ENCODE results near the gene NDUFA6. TPM values are rescaled to one million over a fixed set of nuclear protein-coding genes. Genes with fewer than 3 reads are reported as not detected.

NDUFA6 gene
- polyA plus RNA-seq, 3 donors, result 42.9 to 167 (median 138) TPM

GRCh38 chr22:42070517-42071422 lies 19.8 kb downstream of the NDUFA6 start, which contains the start of gene NAGA:
Gene NAGA, minus strand, starts transcription at chr22:42070812. Its CDS starts 515 bp downstream, at chr22:42070297.
- Mint-ChIP-seq H3K4me3 (peak within 1 kb of the TSS; percentile 87 to 91), H3K36me3 (peaks cover 27 to 32% of the 10 kb centered on the region in 2 donors), H3K27me3 (ENCODE audit: low read depth in 3 of 3) (peaks cover 0 to 2% (median 2%) of the 10 kb centered on the region in 3 donors), H3K4me1 (peaks cover 65% of the 10 kb centered on the region), H3K27ac (peak within 1 kb of the TSS; percentile 91 to 98 (median 96)), H3K9me3 (peaks cover 0 to 2% (median 0%) of the 10 kb centered on the region in 7 donors)
- H3K9me3 ChIP-seq (replicated peaks in 1 of 2; ENCODE audit: control insufficient read depth in 1 of 2, insufficient read depth in 1 of 2, low read length in 2 of 2), result no peaks in the 10 kb centered on the region
- H3K9ac ChIP-seq (ENCODE audit: insufficient read depth, low read length, poor library complexity, severe bottlenecking), result peak within 1 kb of the TSS; percentile 66
- DNase-seq, result peak; percentile 91 to 95 (median 94)
- H3K4me3 ChIP-seq (replicated peaks in 1 of 3; ENCODE audit: low read depth in 2 of 3, low read length in 3 of 3), result peak within 1 kb of the TSS; percentile 57 to 81 (median 74)
- H4K20me1 ChIP-seq (ENCODE audit: insufficient read depth, low read length), result peaks cover 40% of the 10 kb centered on the region
- TF ChIP-seq CTCF (IDR thresholded peaks at IDR 0.05), result no peak
- peaks cover 52 to 76% of the 10 kb centered on the region in 2 donors for H3K4me1 ChIP-seq (ENCODE audit: control insufficient read depth in 1 of 2, insufficient read depth in 2 of 2, low read length in 2 of 2)
- intact Hi-C loops (cut with micrococcal nuclease), result loop anchor here (5.0 kb wide), 1 partner anchor 73 kb away; the partner anchor contains the start of gene WBP2NL (in 2 of the 2)
- peaks cover 29 to 33% of the 10 kb centered on the region in 2 donors for H3K36me3 ChIP-seq (replicated peaks in 1 of 2; ENCODE audit: control insufficient read depth in 1 of 2, insufficient read depth in 2 of 2, low read length in 2 of 2)
- H2AFZ ChIP-seq (ENCODE audit: insufficient read depth, low read depth, low read length, poor library complexity, severe bottlenecking), result peak within 1 kb of the TSS; percentile 77
- H3K27ac ChIP-seq (ENCODE audit: low read depth in 1 of 2, low read length in 2 of 2), result peak within 1 kb of the TSS; percentile 87
- WGBS (ENCODE audit: insufficient coverage), result 0% methylated on average over 55 of the region's 56 CpGs
- peaks cover 54% of the 10 kb centered on the region for H3K79me2 ChIP-seq (ENCODE audit: insufficient read depth, low read length)
- peak within 1 kb of the TSS; percentile 77 for H3K4me2 ChIP-seq (replicated peaks; ENCODE audit: extremely low read depth, low read length, poor library complexity, severe bottlenecking)
- H3K27me3 ChIP-seq (ENCODE audit: control insufficient read depth in 2 of 2, insufficient read depth in 2 of 2, low read length in 2 of 2), result no peaks in the 10 kb centered on the region

GRCh38 chr22:42069801-42070516 lies 20.6 kb downstream of the NDUFA6 start:
- H3K27me3 ChIP-seq (ENCODE audit: control insufficient read depth in 2 of 2, insufficient read depth in 2 of 2, low read length in 2 of 2), result no peaks in the 10 kb centered on the region
- H3K79me2 ChIP-seq (ENCODE audit: insufficient read depth, low read length), result peaks cover 58% of the 10 kb centered on the region
- peak overlapping the region; percentile 77 for H3K4me2 ChIP-seq (replicated peaks; ENCODE audit: extremely low read depth, low read length, poor library complexity, severe bottlenecking)
- H3K36me3 ChIP-seq (replicated peaks in 1 of 2; ENCODE audit: control insufficient read depth in 1 of 2, insufficient read depth in 2 of 2, low read length in 2 of 2), result peaks cover 37 to 41% of the 10 kb centered on the region in 2 donors
- Mint-ChIP-seq H3K27me3 (ENCODE audit: low read depth in 3 of 3) (peaks cover 0 to 2% (median 2%) of the 10 kb centered on the region in 3 donors), H3K9me3 (peaks cover 0 to 2% (median 0%) of the 10 kb centered on the region in 7 donors), H3K4me1 (peaks cover 66% of the 10 kb centered on the region), H3K4me3 (peak overlapping the region; percentile 87 to 91), H3K36me3 (peaks cover 35 to 41% of the 10 kb centered on the region in 2 donors), H3K27ac (peak overlapping the region; percentile 90 to 98 (median 96))
- H3K4me1 ChIP-seq (ENCODE audit: control insufficient read depth in 1 of 2, insufficient read depth in 2 of 2, low read length in 2 of 2), result peaks cover 48 to 69% of the 10 kb centered on the region in 2 donors
- peak overlapping the region; percentile 87 for H3K27ac ChIP-seq (ENCODE audit: low read depth in 1 of 2, low read length in 2 of 2)
- H3K9ac ChIP-seq (ENCODE audit: insufficient read depth, low read length, poor library complexity, severe bottlenecking), result peak overlapping the region; percentile 66
- WGBS (ENCODE audit: insufficient coverage), result under 1% methylated on average over 12 of the region's 19 CpGs
- no peaks in the 10 kb centered on the region for H3K9me3 ChIP-seq (replicated peaks in 1 of 2; ENCODE audit: control insufficient read depth in 1 of 2, insufficient read depth in 1 of 2, low read length in 2 of 2)
- intact Hi-C loops (cut with micrococcal nuclease), result loop anchor here (5.0 kb wide), 1 partner anchor 73 kb away; the partner anchor contains the start of gene WBP2NL (in 2 of the 2)
- peaks cover 49% of the 10 kb centered on the region for H4K20me1 ChIP-seq (ENCODE audit: insufficient read depth, low read length)
- TF ChIP-seq CTCF (IDR thresholded peaks at IDR 0.05), result no peak
- DNase-seq, result peak; percentile 45 to 76 (median 74)
- H2AFZ ChIP-seq (ENCODE audit: insufficient read depth, low read depth, low read length, poor library complexity, severe bottlenecking), result peak overlapping the region; percentile 77
- peak overlapping the region; percentile 57 to 81 (median 74) for H3K4me3 ChIP-seq (replicated peaks in 1 of 3; ENCODE audit: low read depth in 2 of 3, low read length in 3 of 3)
